OCI-LY3 (cell line): ENCODE results near the gene NPLOC4.

Source experiments
- H2AFZ ChIP-seq: fragments of 200-600, 300-600 bp; shearing (Covaris generic); 2 replicates; pipeline ENCODE4 v1.6.0; 2014; ENCODE audit warnings: antibody characterized with exemption, low read depth, low read length
- H3K27ac ChIP-seq: fragments of 200-600, 300-600 bp; sonication (generic); 2 replicates; pipeline ENCODE4 v1.5.1; 2014; ENCODE audit warnings: mild to moderate bottlenecking, low read length, moderate library complexity, mixed read lengths
- H3K27me3 ChIP-seq: fragments of 200-600, 300-600 bp; sonication (generic); 2 replicates; pipeline ENCODE4 v1.6.1; 2014; ENCODE audit warnings: low read depth, low read length, mixed read lengths
- H3K36me3 ChIP-seq: fragments of 200-600, 300-600 bp; sonication (generic); replicated peaks from 2 replicates; pipeline ENCODE3; 2014; ENCODE audit warnings: low read depth, low read length, mixed read lengths
- H3K4me1 ChIP-seq: fragments of 300-600, 200-600 bp; sonication (generic); 2 replicates; pipeline ENCODE4 v1.6.1; 2014; ENCODE audit warnings: low read length, mixed read lengths
- H3K4me2 ChIP-seq: fragments of 200-600, 300-600 bp; sonication (generic); 2 replicates; pipeline ENCODE4 v1.6.1; 2014; ENCODE audit warnings: low read length, mixed read lengths
- H3K4me3 ChIP-seq: fragments of 300-600, 200-600 bp; sonication (generic); 2 replicates; pipeline ENCODE4 v1.5.1; 2014; ENCODE audit warnings: antibody characterized with exemption, mild to moderate bottlenecking, low read length, moderate library complexity
- H3K79me2 ChIP-seq: fragments of 300-600, 200-600 bp; shearing (Covaris generic); 2 replicates; pipeline ENCODE4 v1.6.1; 2014; ENCODE audit warnings: mild to moderate bottlenecking, low read length, mixed read lengths
- H3K9ac ChIP-seq: fragments of 300-600, 200-600 bp; shearing (Covaris generic); 2 replicates; pipeline ENCODE4 v1.6.0; 2014; ENCODE audit warnings: mild to moderate bottlenecking, low read length, moderate library complexity
- H3K9me3 ChIP-seq: fragments of 200-600, 300-600 bp; shearing (Covaris generic); 2 replicates; pipeline ENCODE4 v1.6.1; 2014; ENCODE audit warnings: low read length, mixed read lengths; ENCODE audit not compliant: insufficient read depth
- H4K20me1 ChIP-seq: fragments of 200-600, 300-600 bp; sonication (generic); 2 replicates; pipeline ENCODE4 v1.6.1; 2016; ENCODE audit warnings: low read length, mixed read lengths; ENCODE audit not compliant: insufficient read depth
- CTCF ChIP-seq: fragments of 200-600, 300-600 bp; sonication (generic); IDR thresholded peaks from 2 replicates; pipeline ENCODE4 v1.5.1; 2014; ENCODE audit warnings: antibody characterized with exemption, low read length, low read depth
- EZH2phosphoT487 ChIP-seq: fragments of 200-600 bp; shearing (Covaris generic); IDR thresholded peaks from 2 replicates; pipeline ENCODE4 v1.6.1; 2018; ENCODE audit warnings: antibody characterized with exemption, mixed run types, low read depth

NPLOC4 gene

GRCh38 chr17:81638683-81639082 is 1.8 kb upstream of the NPLOC4 start:
- H3K4me2 ChIP-seq, result no peak overlapping the region

GRCh38 chr17:81635973-81636504 is 873 bp downstream of the NPLOC4 start:
- H3K4me3 ChIP-seq, result peak overlapping the region; percentile 100
- peak overlapping the region; percentile 95 for H3K9ac ChIP-seq
- H3K27ac ChIP-seq, result peak overlapping the region; percentile 39
- TF ChIP-seq EZH2phosphoT487 (no peak), CTCF (no peak)
- peaks cover 56% of the 10 kb centered on the region for H3K79me2 ChIP-seq
- H4K20me1 ChIP-seq, result peaks cover 13% of the 10 kb centered on the region
- no peak overlapping the region for H2AFZ ChIP-seq
- peaks cover 7% of the 10 kb centered on the region for H3K4me1 ChIP-seq
- no peaks in the 10 kb centered on the region for H3K9me3 ChIP-seq
- no peaks in the 10 kb centered on the region for H3K27me3 ChIP-seq
- H3K36me3 ChIP-seq, result peaks cover 15% of the 10 kb centered on the region
- peak overlapping the region; percentile 99 for H3K4me2 ChIP-seq

More at GRCh38 chr17:81638683-81639082, 1.8 kb upstream of the NPLOC4 start:
- H3K4me1 ChIP-seq, result peaks cover 7% of the 10 kb centered on the region
- peaks cover 32% of the 10 kb centered on the region for H3K79me2 ChIP-seq
- no peak overlapping the region for H2AFZ ChIP-seq
- no peaks in the 10 kb centered on the region for H3K27me3 ChIP-seq
- no peak overlapping the region for H3K4me3 ChIP-seq
- H4K20me1 ChIP-seq, result peaks cover 13% of the 10 kb centered on the region
- peaks cover 3% of the 10 kb centered on the region for H3K36me3 ChIP-seq
- H3K9ac ChIP-seq, result no peak overlapping the region
- TF ChIP-seq CTCF, result no peak
- no peak for TF ChIP-seq EZH2phosphoT487
- no peak overlapping the region for H3K27ac ChIP-seq
- H3K9me3 ChIP-seq, result no peaks in the 10 kb centered on the region

- peak overlapping the region; percentile 100 for H3K4me3 ChIP-seq
- H3K27ac ChIP-seq, result no peak overlapping the region
- H4K20me1 ChIP-seq, result peaks cover 13% of the 10 kb centered on the region
- H3K9ac ChIP-seq, result peak overlapping the region; percentile 95; the same call in 1 of the 2 replicates
- peak overlapping the region; percentile 99 for H3K4me2 ChIP-seq
- H3K36me3 ChIP-seq, result peaks cover 15% of the 10 kb centered on the region
- no peaks in the 10 kb centered on the region for H3K27me3 ChIP-seq
- peaks cover 61% of the 10 kb centered on the region for H3K79me2 ChIP-seq
- H3K4me1 ChIP-seq, result peaks cover 7% of the 10 kb centered on the region
- no peak overlapping the region for H2AFZ ChIP-seq
- no peak for TF ChIP-seq CTCF
- no peak for TF ChIP-seq EZH2phosphoT487
- H3K9me3 ChIP-seq, result no peaks in the 10 kb centered on the region
Observed at GRCh38 chr17:81635431-81635830, 1.5 kb downstream of the NPLOC4 start.

GRCh38 chr17:81631482-81631881 is 5.4 kb downstream of the NPLOC4 start:
- Histone ChIP-seq H3K27me3 (no peaks in the 10 kb centered on the region), H3K4me1 (peaks cover 7% of the 10 kb centered on the region), H3K9ac (no peak overlapping the region), H3K27ac (no peak overlapping the region), H3K4me3 (no peak overlapping the region), H3K79me2 (peaks cover 61% of the 10 kb centered on the region), H3K9me3 (no peaks in the 10 kb centered on the region), H4K20me1 (peaks cover 13% of the 10 kb centered on the region), H3K4me2 (no peak overlapping the region), H3K36me3 (peaks cover 21% of the 10 kb centered on the region), H2AFZ (no peak overlapping the region)
- TF ChIP-seq CTCF, result no peak
- TF ChIP-seq EZH2phosphoT487, result no peak
